Measurements from ENCODE around the gene ESPNL.
"Not testable (repeated sequence)": the region's sequence is repeated elsewhere in the genome, so short reads cannot be mapped to it uniquely, and the experiment has no call there.

Gene ESPNL

GRCh38 chr2:238170386-238171071 is 70.4 kb downstream of the ESPNL start:
- TF ChIP-seq POLR2A (IDR thresholded peaks at IDR 0.05; ENCODE audit: extremely low read depth, insufficient read length) = no peak
- no peak for TF ChIP-seq MAX (IDR thresholded peaks at IDR 0.05; ENCODE audit: low read depth, low read length)
- TF ChIP-seq MYC (IDR thresholded peaks at IDR 0.05; ENCODE audit: low read depth, low read length) = no peak
- TF ChIP-seq CTCF (IDR thresholded peaks at IDR 0.05; ENCODE audit: low read depth, low read length) = no peak
- no peak for DNase-seq (ENCODE audit: low read depth)
- H3K4me3 ChIP-seq (ENCODE audit: low read depth, low read length) = no peak overlapping the region

GRCh38 chr2:238171072-238171431 is 70.9 kb downstream of the ESPNL start:
- DNase-seq (ENCODE audit: low read depth); H3K4me3 ChIP-seq (ENCODE audit: low read depth, low read length): not testable (repeated sequence)

- H3K4me3 ChIP-seq (ENCODE audit: low read depth, low read length) = no peak overlapping the region
- DNase-seq (ENCODE audit: low read depth) = no peak
- TF ChIP-seq CTCF (IDR thresholded peaks at IDR 0.05; ENCODE audit: low read depth, low read length) = no peak
- TF ChIP-seq MYC (IDR thresholded peaks at IDR 0.05; ENCODE audit: low read depth, low read length) = no peak
- no peak for TF ChIP-seq POLR2A (IDR thresholded peaks at IDR 0.05; ENCODE audit: extremely low read depth, insufficient read length)
- TF ChIP-seq MAX (IDR thresholded peaks at IDR 0.05; ENCODE audit: low read depth, low read length) = no peak
Measured at GRCh38 chr2:238171575-238172187, 71.5 kb downstream of the ESPNL start.

GRCh38 chr2:238172439-238172838 is 72.3 kb downstream of the ESPNL start:
- no peak for DNase-seq (ENCODE audit: low read depth)
- H3K4me3 ChIP-seq (ENCODE audit: low read depth, low read length) = no peak overlapping the region
- no peak for TF ChIP-seq MYC (IDR thresholded peaks at IDR 0.05; ENCODE audit: low read depth, low read length)
- TF ChIP-seq POLR2A (IDR thresholded peaks at IDR 0.05; ENCODE audit: extremely low read depth, insufficient read length) = no peak
- TF ChIP-seq MAX (IDR thresholded peaks at IDR 0.05; ENCODE audit: low read depth, low read length) = no peak
- TF ChIP-seq CTCF (IDR thresholded peaks at IDR 0.05; ENCODE audit: low read depth, low read length) = no peak

- no peak overlapping the region for H3K4me3 ChIP-seq (ENCODE audit: low read depth, low read length)
- no peak for DNase-seq (ENCODE audit: low read depth)
- no peak for TF ChIP-seq POLR2A (IDR thresholded peaks at IDR 0.05; ENCODE audit: extremely low read depth, insufficient read length)
- peak; percentile 28 for TF ChIP-seq CTCF (IDR thresholded peaks at IDR 0.05; ENCODE audit: low read depth, low read length)
- TF ChIP-seq MYC (IDR thresholded peaks at IDR 0.05; ENCODE audit: low read depth, low read length) = no peak
Measured at GRCh38 chr2:238173692-238174091, 73.6 kb downstream of the ESPNL start.

GRCh38 chr2:238174291-238174690 is 74.2 kb downstream of the ESPNL start:
- no peak overlapping the region for H3K4me3 ChIP-seq (ENCODE audit: low read depth, low read length)
- TF ChIP-seq MAX (IDR thresholded peaks at IDR 0.05; ENCODE audit: low read depth, low read length) (no peak), POLR2A (IDR thresholded peaks at IDR 0.05; ENCODE audit: extremely low read depth, insufficient read length) (no peak), CTCF (IDR thresholded peaks at IDR 0.05; ENCODE audit: low read depth, low read length) (no peak), MYC (IDR thresholded peaks at IDR 0.05; ENCODE audit: low read depth, low read length) (no peak)
- no peak for DNase-seq (ENCODE audit: low read depth)
